ENCODE measurements around the gene CTDSP2.
A peak's percentile ranks its signal among the peaks of the same experiment; 100 is the strongest.

Gene CTDSP2

DNA sequence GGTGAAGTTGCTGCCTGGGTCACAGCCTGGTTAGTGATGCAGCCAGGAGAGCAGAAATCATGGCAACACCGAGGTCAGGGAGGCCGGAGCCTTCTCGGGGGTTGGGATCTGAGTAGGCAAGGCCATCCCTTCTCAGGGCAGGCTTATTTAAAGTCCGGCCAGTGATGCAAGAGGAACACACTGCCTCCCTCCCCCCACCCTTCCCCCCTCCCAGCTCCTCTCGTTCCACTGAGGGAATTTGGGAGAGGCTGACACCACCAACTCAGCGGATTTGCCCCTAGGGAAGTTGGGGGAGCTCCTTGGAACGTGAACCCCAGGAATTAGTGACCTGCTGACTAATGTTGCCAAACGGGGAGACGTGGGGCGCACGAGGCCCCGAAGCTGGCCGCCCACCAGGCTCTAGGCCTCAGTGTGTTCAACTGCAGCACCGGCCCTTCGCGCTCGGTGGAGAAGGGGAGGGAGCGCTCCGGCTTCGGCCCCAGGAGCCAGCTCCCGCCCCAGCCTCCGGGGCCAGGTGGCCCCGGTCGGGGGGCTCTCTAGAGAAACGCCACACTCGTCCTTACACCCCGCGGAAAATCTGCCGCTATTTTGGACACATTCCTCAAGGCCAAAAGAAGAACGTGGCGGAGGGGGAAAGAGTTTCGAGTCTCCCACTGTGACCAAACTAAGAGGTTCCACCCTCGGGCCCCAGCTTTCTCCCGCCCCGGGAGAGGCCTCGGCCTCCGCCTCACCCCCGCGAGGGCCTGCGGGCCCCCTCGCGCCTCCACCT lies 1.6 kb downstream of the CTDSP2 start:
- ATAC-seq (replicated peaks; ENCODE audit: extremely low read depth, poor library complexity, severe bottlenecking) = no peak
- peaks cover 20% of the 10 kb centered on the region for H3K36me3 Mint-ChIP-seq (ENCODE audit: insufficient read depth)
- DNase-seq (ENCODE audit: low spot score in 2 of 2) = no peak
- H3K27ac Mint-ChIP-seq (ENCODE audit: low read depth) = peak overlapping the region; percentile 74
- no peaks in the 10 kb centered on the region for H3K27me3 Mint-ChIP-seq
- H3K4me3 Mint-ChIP-seq = peak overlapping the region; percentile 83
- H3K4me1 Mint-ChIP-seq = peaks cover 63% of the 10 kb centered on the region
- no peaks in the 10 kb centered on the region for H3K9me3 Mint-ChIP-seq

DNA sequence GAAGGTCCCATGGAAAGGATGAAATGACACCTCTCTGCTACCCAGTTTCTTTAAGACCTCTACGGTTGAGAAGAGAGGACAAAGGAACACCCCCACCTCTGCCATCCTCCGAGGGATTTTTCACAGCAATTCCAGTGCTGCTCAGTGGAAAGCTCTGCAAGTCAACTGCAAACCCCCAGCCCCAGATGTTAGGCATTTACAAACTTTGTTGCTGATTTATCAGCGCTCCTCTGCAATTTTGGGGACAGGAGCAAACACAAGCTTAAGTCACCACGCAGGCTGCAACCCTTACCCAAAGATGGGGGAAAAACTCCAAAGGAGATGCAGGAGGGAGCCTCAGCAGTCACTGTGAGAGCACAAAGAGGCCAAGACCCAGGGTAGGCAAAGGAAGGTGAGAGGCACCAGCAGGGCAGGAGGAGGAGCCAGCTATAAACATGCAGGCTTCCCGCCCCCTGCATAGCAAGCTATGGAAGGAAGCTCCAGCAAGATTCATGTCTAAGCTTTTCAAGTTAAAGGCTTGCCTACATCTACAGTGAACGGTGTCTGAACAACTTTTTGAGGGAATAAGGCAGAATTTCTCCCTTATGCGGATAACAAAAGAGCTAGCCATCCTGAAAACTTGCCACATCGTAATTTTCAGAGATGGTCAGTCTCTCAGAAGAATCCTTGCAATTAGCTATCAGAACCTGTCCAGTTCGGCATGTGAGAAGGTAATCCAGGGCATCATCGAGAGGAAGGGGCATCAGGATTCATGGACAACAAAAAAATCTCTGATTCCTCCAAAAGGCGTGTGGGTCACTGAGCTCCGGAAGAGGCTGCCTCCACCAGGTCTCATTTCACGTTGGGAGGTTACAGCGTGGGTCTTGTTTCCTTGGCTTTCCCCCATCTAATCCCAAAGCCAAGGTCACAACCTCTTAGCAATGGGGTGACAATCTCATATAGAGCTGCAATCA lies 3.9 kb downstream of the CTDSP2 start:
- Mint-ChIP-seq H3K27ac (ENCODE audit: low read depth) (peak overlapping the region; percentile 74), H3K27me3 (no peaks in the 10 kb centered on the region), H3K36me3 (ENCODE audit: insufficient read depth) (peaks cover 19% of the 10 kb centered on the region), H3K4me3 (peak overlapping the region; percentile 83), H3K4me1 (peaks cover 70% of the 10 kb centered on the region), H3K9me3 (no peaks in the 10 kb centered on the region)
- ATAC-seq (replicated peaks; ENCODE audit: extremely low read depth, poor library complexity, severe bottlenecking) = no peak
- DNase-seq (ENCODE audit: low spot score in 2 of 2) = no peak

DNA sequence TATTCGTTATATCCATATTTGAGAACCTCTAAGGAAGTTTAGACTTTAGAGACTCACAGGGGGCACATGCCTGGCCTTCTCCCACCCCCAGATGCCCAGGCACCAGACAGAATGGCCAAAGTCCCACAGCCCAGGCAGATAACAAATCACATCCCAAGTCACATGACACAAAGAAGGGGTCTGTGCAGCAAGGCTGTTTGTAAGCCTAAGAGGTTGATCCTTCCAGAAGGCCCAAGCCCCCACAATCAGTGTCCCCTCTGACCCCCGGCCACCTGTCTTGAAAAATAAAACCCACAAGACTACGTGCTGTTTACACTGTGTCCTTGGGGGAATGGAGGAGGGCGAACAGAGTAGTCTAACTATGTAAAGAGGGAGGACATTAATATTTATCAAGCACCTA lies 5.1 kb downstream of the CTDSP2 start:
- ATAC-seq (replicated peaks; ENCODE audit: extremely low read depth, poor library complexity, severe bottlenecking) = no peak
- H3K27me3 Mint-ChIP-seq = no peaks in the 10 kb centered on the region
- peak overlapping the region; percentile 81 for H3K27ac Mint-ChIP-seq (ENCODE audit: low read depth)
- no peak overlapping the region for H3K4me3 Mint-ChIP-seq
- H3K4me1 Mint-ChIP-seq = peaks cover 79% of the 10 kb centered on the region
- no peak for DNase-seq (ENCODE audit: low spot score in 2 of 2)
- peaks cover 15% of the 10 kb centered on the region for H3K36me3 Mint-ChIP-seq (ENCODE audit: insufficient read depth)
- H3K9me3 Mint-ChIP-seq = no peaks in the 10 kb centered on the region

DNA sequence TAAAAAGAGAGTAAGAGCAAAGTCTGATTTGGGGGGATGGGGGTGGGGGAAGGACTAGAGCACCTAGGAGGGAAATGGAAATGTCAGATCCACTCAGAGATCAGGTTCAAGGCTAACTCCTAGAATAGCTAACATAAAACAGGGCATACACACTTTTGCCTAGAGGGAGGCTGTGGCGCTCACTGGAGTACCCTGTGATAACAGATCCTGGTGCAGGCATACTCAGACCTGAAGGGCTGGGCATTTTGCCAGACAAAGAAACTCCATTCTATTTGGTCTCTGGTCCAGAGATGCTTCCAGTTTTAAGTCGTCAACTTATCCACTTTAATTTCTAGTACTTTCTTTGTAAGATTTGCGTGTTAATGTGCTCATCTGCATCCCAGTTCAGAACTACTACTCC lies 5.8 kb downstream of the CTDSP2 start:
- no peak for DNase-seq (ENCODE audit: low spot score in 2 of 2)
- Mint-ChIP-seq H3K4me3 (no peak overlapping the region), H3K9me3 (no peaks in the 10 kb centered on the region), H3K27ac (ENCODE audit: low read depth) (peak overlapping the region; percentile 81), H3K27me3 (no peaks in the 10 kb centered on the region), H3K36me3 (ENCODE audit: insufficient read depth) (peaks cover 12% of the 10 kb centered on the region), H3K4me1 (peaks cover 86% of the 10 kb centered on the region)
- ATAC-seq (replicated peaks; ENCODE audit: extremely low read depth, poor library complexity, severe bottlenecking) = no peak

DNA sequence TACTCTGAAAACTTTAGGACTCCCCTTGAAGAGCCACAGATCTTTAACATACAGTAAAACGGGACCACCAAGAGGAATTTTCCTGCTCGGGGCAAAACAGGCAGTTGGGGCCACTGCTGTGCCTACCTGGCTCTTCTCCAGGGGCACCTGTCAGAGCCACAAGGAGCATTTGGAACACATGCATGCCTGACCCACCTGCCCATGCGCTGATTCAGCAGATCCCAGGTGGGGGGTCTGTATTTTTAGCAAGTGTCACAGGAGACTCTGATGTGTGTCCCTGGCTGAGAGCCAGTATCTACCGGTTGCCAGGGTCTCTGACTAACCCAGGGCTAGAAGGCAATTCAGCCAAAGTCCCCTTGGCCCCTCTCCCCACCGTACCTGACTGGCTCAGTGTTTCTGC lies 6.5 kb downstream of the CTDSP2 start:
- ATAC-seq (replicated peaks; ENCODE audit: extremely low read depth, poor library complexity, severe bottlenecking) (no peak), DNase-seq (ENCODE audit: low spot score in 2 of 2) (no peak)
- Mint-ChIP-seq H3K4me1 (peaks cover 92% of the 10 kb centered on the region), H3K27ac (ENCODE audit: low read depth) (peak overlapping the region; percentile 35), H3K36me3 (ENCODE audit: insufficient read depth) (peaks cover 11% of the 10 kb centered on the region), H3K4me3 (no peak overlapping the region), H3K9me3 (no peaks in the 10 kb centered on the region), H3K27me3 (no peaks in the 10 kb centered on the region)

DNA sequence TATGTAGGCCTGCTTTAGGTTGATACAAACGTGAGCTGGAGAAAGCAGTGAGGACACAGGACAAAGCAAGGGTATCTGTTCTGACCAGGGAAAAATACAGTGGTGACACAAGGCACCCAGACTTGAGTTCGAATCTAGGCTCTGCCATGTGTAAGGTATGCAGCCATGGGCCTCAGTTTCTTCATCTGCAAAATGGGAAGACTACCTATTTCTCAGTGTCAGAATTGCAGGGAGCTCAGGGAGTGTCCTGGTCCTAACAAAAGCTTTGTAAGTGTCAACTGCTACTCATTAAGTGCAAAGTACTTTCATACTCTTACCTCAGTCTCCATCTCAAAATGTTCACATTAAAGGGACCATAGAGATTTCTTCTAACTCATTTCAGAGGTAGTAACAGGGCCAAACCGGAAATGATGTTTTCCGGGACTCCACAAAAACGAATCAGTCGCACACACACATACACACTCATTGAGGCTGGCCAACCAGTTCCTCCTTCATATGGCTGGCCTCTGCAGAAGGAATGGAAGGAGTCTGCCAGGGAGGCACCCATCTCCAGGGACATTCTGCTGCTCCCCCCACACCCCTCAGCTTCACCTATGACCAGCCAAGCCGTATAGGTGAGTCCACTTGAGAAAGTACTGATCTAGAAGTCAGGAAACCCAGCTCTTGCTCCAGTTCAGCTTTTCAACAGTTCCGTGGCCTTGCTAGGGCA lies 7.8 kb downstream of the CTDSP2 start:
- H3K36me3 Mint-ChIP-seq (ENCODE audit: insufficient read depth) = peaks cover 11% of the 10 kb centered on the region
- H3K27me3 Mint-ChIP-seq = no peaks in the 10 kb centered on the region
- H3K4me3 Mint-ChIP-seq = peak overlapping the region; percentile 56
- DNase-seq (ENCODE audit: low spot score in 2 of 2) = no peak
- peaks cover 93% of the 10 kb centered on the region for H3K4me1 Mint-ChIP-seq
- no peak for ATAC-seq (replicated peaks; ENCODE audit: extremely low read depth, poor library complexity, severe bottlenecking)
- peak overlapping the region; percentile 76 for H3K27ac Mint-ChIP-seq (ENCODE audit: low read depth)
- H3K9me3 Mint-ChIP-seq = no peaks in the 10 kb centered on the region

DNA sequence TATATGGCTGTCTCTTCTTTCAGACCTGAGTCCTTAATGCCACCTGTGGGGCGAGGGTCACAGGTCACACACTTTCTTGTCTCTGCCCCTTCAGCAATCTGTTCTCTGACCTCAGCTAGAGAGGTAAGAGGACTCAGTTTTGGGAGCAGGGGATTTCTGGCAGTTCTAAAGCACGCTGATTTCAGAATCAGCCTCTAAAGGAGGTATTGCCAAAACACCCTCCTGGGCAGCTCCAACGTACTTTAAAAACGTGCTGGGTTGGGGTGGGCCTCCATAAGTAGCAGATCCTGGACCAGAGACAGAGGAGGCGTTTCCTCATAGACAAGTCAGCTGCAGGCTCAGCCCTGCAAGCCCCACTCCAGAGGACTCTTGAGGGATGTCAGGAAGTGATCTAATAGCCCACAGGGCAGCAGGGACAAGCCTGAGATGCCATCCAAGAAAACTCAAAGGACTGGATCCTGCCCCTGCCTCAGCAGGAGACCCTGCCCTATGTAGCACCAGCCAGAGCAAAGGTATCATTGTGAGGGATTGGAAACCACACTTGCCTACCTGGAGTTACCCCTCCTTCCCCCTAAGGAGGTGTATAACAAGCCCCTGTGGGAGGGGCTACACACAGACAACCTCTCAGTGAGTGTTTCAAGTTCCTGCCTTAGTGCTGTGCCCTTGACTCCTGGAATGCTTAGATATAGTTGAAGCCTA lies 8.5 kb downstream of the CTDSP2 start:
- H3K9me3 Mint-ChIP-seq = no peaks in the 10 kb centered on the region

DNA sequence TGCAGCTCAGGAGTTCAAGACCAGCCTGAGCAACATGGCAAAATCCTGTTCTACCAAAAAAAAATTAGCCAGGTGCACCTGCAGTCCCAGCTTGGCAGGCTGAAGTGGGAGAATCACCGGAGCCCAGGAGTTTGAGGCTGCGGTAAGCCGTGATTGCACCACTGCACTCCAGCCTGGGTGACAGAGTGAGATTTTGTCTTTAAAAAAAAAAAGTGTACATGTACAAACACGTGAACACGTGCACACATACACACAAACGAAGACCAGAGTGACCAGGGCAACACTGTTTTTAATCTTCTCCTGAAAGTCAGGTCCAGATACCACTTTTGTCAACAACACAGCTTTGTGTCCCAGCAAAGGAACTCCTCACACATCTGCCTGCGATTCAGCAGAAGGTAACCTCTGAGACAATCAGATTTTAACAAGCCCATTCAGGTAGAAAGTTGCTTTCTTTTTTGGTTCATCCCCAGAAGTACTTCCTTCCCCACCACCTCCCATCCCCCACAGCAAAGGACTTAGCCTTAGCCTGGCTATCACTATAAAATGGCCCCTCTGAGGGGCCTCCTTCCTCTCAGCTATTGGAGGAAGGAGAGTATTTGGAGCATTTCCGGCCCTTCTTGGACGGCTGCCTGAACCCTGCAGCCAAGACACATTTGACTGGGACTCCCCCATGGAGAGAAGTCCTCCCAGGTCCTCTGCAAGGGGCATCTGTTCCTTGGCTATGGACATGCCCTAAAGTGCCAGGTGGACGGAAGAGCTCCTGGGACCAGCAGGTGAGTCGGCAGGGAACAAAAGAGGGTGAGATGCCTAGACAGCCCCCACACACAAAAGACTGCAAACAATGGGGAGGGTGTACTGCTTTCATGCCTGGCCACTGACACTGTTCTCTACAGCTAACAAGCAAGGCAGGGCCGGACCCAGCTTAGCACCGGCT lies 9.8 kb downstream of the CTDSP2 start:
- Mint-ChIP-seq H3K36me3 (ENCODE audit: insufficient read depth) (peaks cover 10% of the 10 kb centered on the region), H3K27ac (ENCODE audit: low read depth) (peak overlapping the region; percentile 78), H3K4me1 (peaks cover 92% of the 10 kb centered on the region), H3K9me3 (no peaks in the 10 kb centered on the region), H3K4me3 (peak overlapping the region; percentile 67), H3K27me3 (no peaks in the 10 kb centered on the region)
- DNase-seq (ENCODE audit: low spot score in 2 of 2) (peak in 1 of 2 donors; percentile 17), ATAC-seq (replicated peaks; ENCODE audit: extremely low read depth, poor library complexity, severe bottlenecking) (peak; percentile 43)

More for the DNA sequence above, 8.5 kb downstream of the CTDSP2 start:
- Mint-ChIP-seq H3K4me3 (peak overlapping the region; percentile 56), H3K4me1 (peaks cover 93% of the 10 kb centered on the region), H3K27ac (ENCODE audit: low read depth) (peak overlapping the region; percentile 76), H3K36me3 (ENCODE audit: insufficient read depth) (peaks cover 13% of the 10 kb centered on the region), H3K27me3 (no peaks in the 10 kb centered on the region)
- no peak for DNase-seq (ENCODE audit: low spot score in 2 of 2)
- ATAC-seq (replicated peaks; ENCODE audit: extremely low read depth, poor library complexity, severe bottlenecking) = peak; percentile 52

DNA sequence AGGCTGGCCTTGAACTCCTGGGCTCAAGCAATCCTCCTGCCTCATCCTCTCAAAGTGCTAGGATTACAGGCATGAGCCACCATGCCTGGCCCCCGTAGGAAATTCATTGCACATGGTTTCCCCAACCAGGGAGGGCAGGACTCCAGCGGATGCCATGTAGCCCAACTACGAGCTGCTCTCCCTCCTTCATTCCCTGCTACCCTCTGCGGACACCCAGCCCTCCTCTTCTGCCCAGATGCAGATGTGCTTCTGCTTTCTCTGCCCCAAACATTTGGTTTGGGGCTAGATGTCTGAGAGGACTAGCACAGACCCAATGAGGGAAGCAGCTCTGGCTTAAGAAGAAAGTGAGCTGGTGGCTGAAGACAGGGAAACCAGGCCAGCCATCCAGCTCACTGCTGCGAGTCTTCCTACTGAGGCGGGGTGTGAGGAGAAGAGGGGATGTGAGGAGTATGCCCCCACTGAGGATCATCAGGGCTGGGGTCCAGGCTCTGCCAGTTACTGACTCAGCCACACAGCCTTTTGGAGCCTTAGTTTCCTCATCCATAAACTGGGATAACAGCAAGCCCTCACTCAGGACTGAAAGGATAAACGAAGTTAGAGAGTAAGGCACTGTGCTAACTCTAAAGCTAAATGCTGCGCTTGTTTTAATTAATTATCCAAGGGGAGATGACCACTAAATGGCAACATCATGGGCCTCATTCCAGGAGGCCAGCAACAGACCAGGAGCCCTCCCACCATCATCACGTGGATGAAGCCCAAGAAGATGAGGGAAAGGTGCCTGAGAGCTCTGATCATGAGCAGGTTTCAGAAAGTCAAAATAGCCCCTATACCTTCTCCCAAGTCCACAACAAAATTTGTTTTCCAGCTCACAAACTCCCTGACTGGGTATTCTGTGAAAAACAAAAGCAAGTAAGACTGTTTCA lies 10.9 kb downstream of the CTDSP2 start:
- DNase-seq (ENCODE audit: low spot score in 2 of 2) (no peak), ATAC-seq (replicated peaks; ENCODE audit: extremely low read depth, poor library complexity, severe bottlenecking) (no peak)

DNA sequence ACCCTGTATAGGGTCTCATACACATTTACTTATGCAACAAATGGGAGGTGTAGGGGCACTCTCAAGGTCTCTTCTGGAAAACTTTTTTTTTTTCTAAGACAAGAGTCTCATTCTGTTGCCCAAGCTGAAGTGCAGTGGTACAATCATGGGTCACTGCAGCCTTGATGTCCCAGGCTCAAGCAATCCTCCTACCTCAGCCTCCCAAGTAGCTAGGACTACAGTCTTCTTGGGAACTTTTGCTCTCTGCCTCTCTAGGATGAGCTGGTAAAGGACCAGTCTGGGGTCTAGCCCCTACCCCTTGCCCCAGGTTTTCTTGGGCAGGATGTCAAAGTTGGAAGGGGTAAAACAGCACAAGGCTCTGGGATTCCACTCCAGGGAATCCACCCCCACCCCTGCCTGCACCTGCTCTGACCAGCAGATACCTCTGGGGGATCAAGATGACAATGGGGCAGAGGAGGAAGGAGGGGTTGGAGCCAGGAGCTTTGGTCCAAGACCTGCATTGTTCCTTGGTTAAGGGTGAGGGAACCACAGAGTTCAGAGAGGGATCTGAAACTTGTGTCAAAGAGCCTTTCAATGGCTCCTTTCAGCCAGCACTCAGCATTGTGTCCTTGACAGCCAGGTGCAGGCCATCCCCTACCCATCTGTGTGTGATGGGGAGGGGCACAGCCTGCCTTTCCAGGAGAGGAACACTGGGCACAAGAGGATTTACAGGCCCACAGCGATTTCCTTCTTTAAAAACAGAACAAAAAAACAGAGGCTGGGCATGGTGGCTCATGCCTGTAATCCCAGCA lies 12.2 kb downstream of the CTDSP2 start:
- Mint-ChIP-seq H3K9me3 (no peaks in the 10 kb centered on the region), H3K4me1 (peaks cover 75% of the 10 kb centered on the region), H3K36me3 (ENCODE audit: insufficient read depth) (peaks cover 11% of the 10 kb centered on the region), H3K4me3 (peak overlapping the region; percentile 23), H3K27me3 (no peaks in the 10 kb centered on the region), H3K27ac (ENCODE audit: low read depth) (peak overlapping the region; percentile 78)
- DNase-seq (ENCODE audit: low spot score in 2 of 2) (no peak), ATAC-seq (replicated peaks; ENCODE audit: extremely low read depth, poor library complexity, severe bottlenecking) (no peak)

More for the DNA sequence above, 10.9 kb downstream of the CTDSP2 start:
- H3K9me3 Mint-ChIP-seq = no peaks in the 10 kb centered on the region
- H3K4me1 Mint-ChIP-seq = peaks cover 87% of the 10 kb centered on the region
- H3K27ac Mint-ChIP-seq (ENCODE audit: low read depth) = peak overlapping the region; percentile 78
- no peaks in the 10 kb centered on the region for H3K27me3 Mint-ChIP-seq
- peak overlapping the region; percentile 67 for H3K4me3 Mint-ChIP-seq
- H3K36me3 Mint-ChIP-seq (ENCODE audit: insufficient read depth) = peaks cover 14% of the 10 kb centered on the region
